GM21576 (cell line): Measurements from ENCODE around the gene ERGIC3.

Source experiments
- ATAC-seq: cut with Tn5 transposase; IDR thresholded peaks from one replicate; pipeline ENCODE4 v1.9.1; 2021; ENCODE audit warnings: mild to moderate bottlenecking, moderate library complexity; ENCODE audit not compliant: unreplicated experiment

Gene ERGIC3

GRCh38 chr20:35560541-35560940 lies 18.7 kb downstream of the ERGIC3 start:
- ATAC-seq, result no peak

GRCh38 chr20:35561268-35561667 lies 19.4 kb downstream of the ERGIC3 start:
- no peak for ATAC-seq

DNA sequence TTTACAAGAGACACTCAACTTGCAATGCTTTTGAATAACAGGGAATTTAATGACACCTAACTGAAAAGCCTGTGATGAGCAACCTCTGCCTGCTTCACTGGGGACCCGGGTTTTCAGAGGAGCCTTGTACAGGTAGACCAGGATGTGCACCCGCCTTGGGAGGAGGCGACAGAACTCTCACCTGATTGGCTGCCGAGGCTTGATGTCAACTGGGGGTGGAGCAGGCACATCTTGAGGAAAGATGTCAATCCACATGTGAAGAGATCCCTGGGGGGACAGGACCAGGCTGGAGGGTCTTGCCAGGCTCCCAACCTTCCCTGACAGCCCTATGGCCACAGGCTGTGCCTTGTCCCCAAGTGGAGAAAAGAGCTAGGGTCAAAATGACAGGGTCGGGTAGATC lies 19.8 kb downstream of the ERGIC3 start:
- ATAC-seq, result no peak

DNA sequence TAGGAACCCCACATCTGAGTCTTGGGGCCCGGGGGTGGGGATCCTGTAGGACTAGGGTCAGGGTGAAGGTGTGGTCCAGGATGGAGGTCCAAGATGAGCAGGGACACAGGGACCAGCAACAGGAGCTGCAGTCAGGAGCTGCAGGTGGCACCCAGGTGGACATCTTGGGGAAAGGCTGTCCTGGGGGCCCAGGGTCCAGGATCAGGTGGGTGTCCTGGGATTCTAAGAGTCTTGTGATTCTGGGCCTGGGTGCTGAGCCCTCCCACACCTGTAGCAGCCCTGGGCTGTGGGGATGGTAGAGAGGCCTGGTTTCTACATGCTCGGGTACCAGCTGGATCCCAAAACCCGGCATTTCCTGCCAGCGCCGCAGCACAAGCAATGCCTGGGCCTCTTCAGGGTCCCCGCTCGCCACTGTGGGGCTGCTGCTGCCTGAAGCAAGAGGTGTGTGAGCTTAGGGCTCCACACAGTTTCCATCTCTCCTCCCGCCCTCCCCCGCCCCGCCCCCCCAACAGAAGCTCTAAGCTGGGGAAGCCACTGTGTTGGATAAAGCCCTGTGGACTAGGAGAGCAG lies 20.7 kb downstream of the ERGIC3 start:
- no peak for ATAC-seq

GRCh38 chr20:35563834-35564233 lies 22.0 kb downstream of the ERGIC3 start:
- ATAC-seq, result no peak

DNA sequence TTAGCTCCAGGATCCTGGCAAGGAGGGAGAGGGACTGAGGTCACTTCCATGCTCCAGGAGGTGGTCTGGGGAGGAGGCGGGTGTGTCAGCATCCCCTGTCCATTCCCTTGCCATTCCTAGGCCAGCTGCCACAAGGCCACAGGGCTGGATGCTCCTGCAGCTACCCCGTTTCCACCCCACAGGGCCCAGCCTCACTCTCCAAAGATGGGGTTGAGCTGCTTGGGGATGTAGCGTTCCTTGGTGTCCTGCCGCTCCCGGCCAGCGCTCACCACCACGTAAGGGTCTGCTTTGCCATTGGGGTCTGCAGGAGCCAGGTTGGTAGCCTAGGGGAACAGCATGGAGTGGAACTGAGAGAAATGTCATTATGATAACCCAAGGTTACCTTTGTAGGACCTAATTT lies 23.0 kb downstream of the ERGIC3 start:
- ATAC-seq, result no peak

DNA sequence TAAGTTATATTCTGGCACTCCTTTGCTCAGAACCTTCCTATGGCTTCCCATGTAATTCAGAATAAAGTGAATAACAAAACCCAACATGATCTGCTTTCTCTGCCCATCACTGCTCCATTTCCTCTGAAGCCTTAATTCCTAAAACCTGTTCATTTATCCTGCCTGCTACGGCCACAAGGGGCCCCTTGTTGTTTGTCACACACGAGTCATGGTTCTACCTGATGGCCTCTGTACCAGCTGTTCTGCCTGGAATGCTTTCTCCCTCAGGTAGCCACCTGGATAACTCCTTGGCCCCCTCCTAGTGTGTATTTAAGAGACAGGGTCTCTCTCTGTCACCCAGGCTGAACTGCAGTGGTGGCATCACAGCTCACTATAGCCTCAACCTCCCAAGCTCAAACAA lies 26.8 kb downstream of the ERGIC3 start:
- ATAC-seq, result no peak

DNA sequence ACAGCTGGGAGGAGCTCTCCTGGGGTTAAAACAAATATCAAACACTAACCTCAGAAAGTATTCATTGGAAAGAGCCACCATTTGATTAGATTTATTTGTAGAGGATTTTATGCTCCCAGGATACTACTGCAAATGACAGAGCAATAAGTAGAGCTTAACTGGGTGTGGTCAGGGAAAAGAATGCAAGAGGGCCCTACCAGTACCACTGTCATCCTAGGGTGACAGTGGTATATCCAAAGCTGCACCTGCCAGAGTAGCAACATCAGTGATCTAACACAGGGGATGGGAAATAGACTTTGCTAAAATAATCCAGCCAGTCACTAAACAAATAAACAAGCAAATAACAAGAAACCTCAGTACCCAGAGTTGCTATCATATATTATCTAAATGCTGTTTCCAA lies 29.7 kb downstream of the ERGIC3 start:
- ATAC-seq, result no peak

DNA sequence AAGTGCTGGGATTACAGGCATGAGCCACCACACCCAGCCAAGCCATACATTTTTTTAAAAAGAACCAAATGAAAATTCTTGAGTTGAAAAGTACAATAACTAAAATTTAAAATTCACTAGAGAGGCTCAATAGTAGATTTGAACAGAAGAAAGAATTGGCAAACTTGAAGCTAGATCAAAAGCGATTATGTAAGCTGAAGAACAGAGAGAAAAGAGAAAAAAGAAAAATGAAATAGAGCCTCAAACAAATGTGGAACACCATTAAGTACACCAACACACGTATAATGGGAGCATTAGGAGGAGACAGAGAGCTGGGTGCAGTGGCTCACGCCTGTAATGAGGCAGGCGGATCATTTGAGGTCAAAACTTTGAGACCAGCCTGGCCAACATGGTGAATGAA lies 31.0 kb downstream of the ERGIC3 start:
- ATAC-seq, result no peak

- no peak for ATAC-seq
Measured at GRCh38 chr20:35575958-35576357, 34.1 kb downstream of the ERGIC3 start.

GRCh38 chr20:35576816-35577215 lies 34.9 kb downstream of the ERGIC3 start:
- no peak for ATAC-seq

- no peak for ATAC-seq
Measured at GRCh38 chr20:35578469-35578868, 36.6 kb downstream of the ERGIC3 start.

- no peak for ATAC-seq
Measured at GRCh38 chr20:35579196-35579595, 37.3 kb downstream of the ERGIC3 start.

- no peak for ATAC-seq
Measured at GRCh38 chr20:35582131-35582530, 40.3 kb downstream of the ERGIC3 start.

DNA sequence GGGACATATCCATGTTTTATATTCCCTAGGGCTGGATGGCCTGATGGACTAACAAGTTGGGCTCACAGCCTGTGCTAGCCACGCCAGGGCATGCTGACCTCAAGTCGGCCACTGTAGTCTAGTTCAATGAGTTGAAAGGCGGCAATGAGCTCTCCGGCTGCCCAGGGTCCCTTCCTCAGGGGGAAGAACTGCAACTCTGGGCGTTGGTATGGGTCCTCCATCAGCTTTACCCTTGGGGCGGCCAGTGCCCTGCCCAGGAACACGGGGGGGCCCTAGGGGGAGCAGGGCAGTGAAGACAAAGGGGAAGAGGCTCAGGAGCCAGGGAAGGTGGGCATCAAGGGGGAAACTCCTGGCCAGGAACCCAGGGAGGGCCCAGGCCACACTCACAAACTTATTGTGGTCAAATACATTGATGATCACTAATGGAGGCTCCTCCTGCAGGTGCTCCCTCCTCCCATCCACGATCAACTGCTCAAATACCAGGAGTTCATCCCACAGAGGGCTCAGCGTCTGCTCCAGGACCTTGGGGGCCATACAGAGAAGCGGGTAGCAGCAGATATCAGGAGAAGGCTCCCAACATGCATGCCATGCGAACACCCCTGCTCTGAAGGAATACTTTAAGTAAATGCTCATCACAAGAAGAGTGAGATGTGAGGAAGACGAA lies 41.0 kb downstream of the ERGIC3 start:
- no peak for ATAC-seq

DNA sequence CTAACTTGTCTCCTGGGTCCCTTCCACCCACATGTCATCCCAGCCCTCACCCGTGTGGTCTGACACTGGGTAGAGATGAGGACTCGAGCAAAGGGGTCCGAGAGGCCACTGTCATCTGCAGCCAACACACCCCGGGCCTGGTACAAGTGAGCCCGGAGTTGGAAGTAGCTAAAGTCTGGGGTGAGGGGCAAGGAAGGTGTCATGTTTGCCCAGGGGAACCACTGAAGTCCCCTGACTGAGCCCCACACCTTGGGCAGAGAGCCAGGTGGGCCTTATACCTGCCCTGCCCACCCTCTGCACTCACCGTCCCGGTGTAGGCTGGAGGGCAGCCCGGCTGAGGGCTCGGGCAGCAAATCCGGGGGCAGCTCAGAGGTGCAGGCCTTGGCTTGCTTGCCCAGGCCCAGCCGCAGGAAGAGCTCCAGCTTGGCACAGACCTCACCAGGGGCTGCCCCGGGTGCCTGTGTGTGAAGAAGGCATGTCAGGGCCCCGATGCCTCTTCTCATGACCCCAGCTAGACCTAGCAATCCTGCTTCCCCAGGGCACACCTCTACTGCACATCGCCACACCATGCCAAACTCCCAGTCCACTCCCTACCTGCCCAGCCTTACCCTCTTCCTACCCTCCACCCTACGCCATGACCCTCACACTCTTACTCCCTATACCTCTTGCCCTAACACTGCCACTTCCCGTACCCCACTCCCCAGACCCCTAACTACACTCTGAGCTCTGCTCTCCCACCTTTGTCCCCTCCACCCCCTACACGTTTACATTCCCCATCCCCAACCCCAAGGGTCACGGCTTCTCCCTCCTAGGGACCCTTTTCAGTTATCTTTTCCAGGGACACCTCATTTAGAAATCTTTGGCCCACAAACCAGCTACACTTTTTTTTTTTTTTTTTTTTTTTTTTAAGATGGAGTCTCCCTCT lies 42.0 kb downstream of the ERGIC3 start:
- ATAC-seq, result no peak

DNA sequence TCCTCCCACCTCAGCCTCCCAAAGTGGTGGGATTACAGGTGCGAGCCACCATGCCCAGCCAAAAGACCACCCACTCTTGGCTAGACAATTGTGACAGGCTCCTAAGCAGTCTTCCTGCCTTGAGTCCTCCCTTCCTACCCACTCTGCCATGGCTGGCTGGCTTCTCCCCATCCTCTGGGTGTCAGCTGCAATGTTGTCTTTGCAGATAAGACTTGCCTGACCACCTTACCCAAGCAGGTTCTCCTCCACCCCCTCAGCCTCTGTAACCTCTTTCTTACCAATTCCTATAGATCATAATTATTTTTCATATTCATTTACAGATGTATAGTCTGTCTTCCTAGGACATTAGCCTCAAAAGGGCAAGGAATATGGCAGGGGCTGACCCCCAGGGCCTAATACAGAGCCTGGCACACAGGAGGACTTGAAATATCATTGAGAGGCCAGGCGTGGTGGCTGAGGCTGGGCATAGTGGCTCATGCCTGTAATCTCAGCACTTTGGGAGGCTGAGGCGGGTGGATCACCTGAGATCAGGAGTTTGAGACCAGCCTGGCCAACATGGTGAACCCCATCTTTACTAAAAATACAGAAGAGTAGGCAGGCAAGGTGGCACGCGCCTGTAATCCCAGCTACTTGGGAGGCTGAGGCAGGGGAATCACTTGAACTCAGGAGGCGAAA lies 45.0 kb downstream of the ERGIC3 start:
- ATAC-seq, result no peak

- no peak for ATAC-seq
Measured at GRCh38 chr20:35587436-35587835, 45.6 kb downstream of the ERGIC3 start.

DNA sequence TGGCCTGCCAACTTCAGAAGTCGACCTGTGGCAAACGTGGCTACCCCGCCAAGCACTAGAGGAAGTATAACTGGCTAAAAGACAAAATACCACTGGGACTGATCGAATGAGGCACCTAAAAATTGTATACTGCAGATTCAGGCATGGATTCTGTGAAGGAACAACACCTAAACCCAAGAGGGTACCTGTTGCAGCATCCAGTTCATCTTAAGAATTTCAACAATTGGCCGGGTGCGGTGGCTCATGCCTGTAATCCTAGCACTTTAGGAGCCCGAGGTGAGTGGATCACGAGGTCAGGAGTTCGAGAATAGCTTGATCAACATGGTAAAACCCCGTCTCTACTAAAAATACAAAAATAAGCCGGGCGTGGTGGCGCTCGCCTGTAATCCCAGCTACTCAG lies 46.5 kb downstream of the ERGIC3 start:
- ATAC-seq, result no peak

GRCh38 chr20:35592339-35592974 lies 50.6 kb downstream of the ERGIC3 start:
- ATAC-seq, result no peak

- ATAC-seq, result no peak
Measured at GRCh38 chr20:35595456-35595855, 53.6 kb downstream of the ERGIC3 start.
